ENCODE measurements around the gene PEX19.

Gene PEX19

DNA sequence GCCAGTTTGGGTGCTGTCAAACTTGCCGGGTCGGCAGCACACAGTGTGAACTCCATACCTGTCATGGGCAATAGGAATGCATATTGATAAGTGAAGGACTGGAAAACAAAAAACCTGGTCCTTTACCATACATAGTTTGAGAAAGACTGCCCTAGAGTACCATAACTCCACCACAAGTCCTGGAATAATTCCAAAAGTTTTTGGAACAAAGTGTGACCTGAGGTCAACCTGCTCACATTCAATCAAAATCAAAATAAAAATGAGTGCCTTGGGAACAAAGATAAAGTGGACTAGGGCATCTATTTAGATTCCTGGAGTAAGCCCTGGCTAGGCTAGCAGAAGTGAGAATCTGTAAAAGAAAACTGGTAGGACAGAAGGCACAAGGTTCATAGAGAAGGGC is 7.6 kb downstream of the PEX19 start:
- DNase-seq (ENCODE audit: low spot score), result no peak

DNA sequence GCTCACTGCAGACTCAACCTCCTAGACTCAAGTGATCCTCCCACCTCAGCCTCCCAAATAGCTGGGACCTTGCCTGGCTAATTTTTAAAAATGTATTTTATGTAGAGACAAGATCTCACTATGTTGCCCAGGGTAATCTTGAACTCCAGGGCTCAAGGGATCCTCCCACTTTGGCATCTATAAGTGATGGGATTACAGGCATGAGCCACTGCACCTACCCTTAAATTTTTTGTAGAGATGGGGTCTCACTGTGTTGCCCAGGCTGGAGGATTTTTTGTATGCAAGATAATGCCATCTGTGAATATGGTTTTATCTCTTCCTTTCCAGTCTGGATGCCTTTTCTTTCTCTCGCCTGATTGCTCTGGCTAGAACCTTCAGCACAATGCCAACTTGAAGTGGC is 13.9 kb downstream of the PEX19 start:
- no peak for DNase-seq (ENCODE audit: low spot score)

DNA sequence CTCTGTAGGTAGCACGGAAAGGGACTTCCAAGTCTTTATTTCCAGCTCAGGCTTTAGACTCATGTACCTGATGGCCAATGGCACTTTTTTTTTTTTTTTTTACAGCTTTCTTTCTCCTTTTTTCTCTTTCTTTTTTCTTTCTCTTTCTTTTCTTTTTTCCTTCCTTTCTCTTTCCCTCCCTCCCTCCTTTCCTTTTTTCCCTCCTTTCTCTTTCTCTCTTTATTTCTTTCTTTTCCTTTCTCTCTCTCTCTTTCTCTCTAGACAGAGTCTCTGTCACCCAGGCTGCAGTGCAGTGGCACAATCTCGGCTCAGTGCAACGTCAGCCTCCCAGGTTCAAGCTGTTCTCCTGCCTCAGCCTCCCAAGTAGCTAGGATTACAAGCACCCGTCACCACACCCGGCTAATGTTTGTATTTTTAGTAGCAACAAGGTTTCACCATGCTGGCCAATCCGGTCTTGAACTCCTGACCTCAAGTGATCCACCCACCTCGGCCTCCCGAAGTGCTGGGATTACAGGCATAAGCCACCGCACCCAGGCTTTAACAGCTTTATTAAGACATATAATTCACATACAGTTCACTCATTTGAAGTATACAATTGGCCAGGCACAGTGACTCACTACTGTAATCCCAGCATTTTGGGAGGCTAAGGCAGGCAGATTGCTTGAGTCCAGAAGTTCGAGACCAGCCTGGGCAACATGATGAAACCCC is 17.5 kb downstream of the PEX19 start:
- no peak for DNase-seq (ENCODE audit: low spot score)

DNA sequence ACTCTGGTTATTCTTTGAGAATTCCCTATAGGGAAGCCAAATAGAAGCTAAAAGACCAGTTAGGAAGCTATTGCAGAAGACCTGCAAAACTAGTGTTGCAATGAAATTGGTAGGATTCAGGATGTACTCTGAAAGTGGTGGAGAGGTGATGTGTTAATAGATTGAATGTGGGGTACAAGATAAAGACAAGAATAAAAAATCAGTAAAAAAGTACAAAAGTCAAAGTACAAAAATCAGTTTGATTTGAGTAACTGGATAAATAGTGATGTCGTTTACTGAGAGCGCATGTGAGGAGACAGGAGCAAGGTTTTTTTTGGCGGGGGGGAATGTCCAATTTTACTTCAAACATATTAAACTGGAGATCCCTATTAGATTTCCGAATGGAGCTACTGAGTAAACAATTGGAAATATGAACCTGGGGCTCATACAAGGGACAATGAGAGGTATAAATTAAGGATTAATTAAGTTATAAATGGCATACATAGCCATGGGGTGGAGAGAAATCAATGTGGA is 20.1 kb downstream of the PEX19 start:
- no peak for DNase-seq (ENCODE audit: low spot score)

DNA sequence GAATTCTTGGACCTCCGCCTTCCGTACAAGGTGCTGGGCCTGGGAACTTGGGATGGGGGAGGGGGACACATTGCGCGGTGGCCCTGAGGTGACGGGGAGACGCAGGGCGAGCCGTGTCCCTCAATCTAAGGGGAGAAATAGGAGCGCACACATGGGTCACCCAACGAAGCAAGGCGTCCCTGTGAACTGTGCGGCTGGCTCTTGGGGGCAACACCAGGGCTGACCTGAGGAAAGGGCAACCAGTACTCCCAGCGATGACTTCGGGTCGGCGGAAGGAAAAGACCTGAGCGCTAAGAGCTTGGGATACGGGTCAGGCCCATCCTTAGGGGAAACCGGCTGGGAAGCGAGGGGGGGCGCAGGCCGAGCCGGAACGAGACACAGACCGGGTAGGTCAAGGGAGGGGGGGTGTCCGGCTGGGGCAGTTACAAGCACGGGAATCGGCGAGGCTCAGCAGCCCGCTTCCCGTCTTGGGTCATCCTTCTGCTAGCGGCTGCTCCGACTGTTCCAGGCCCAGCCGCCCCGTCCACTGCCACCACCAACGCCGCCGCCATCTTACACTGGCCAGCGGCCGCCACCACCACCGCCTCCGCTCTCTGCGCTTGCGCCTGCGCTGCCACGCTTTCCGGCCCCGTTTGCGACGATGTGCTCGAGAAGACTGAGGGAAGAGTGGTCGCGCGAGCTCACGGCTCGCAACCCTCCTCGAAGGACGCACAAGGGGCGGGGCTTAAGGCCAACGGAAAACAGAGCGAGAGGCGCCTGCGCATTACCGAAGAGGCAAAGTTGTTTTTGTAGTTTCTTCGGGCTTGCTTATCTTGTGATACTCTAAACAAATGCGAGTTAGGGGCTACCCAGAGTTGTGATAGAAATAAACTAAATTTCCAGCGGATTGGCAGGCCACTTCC is 22.8 kb downstream of the PEX19 start, which contains the start of gene DCAF8:
Gene DCAF8 (minus strand): TSS at position 657 of the 902 bp plus-strand sequence. CDS start 18,541 bp downstream, outside the sequence.
- peak; percentile 98 for DNase-seq (ENCODE audit: low spot score)

DNA sequence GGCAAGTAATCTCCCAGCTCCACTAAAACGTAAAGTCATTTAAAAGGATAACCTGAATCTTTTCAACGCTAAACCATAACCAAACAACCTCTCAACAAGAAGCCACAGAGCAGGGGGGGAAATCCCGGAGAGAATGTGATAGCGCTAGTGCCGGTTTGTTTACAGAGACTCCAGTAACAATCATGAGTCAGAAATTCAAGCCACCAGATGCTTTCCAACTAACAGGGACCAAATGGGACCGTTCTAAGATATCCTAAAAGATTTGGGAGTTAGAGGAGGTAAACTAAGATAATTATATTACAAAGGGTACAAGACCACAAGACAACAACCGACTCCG is 23.4 kb downstream of the PEX19 start:
- DNase-seq (ENCODE audit: low spot score), result peak; percentile 61

DNA sequence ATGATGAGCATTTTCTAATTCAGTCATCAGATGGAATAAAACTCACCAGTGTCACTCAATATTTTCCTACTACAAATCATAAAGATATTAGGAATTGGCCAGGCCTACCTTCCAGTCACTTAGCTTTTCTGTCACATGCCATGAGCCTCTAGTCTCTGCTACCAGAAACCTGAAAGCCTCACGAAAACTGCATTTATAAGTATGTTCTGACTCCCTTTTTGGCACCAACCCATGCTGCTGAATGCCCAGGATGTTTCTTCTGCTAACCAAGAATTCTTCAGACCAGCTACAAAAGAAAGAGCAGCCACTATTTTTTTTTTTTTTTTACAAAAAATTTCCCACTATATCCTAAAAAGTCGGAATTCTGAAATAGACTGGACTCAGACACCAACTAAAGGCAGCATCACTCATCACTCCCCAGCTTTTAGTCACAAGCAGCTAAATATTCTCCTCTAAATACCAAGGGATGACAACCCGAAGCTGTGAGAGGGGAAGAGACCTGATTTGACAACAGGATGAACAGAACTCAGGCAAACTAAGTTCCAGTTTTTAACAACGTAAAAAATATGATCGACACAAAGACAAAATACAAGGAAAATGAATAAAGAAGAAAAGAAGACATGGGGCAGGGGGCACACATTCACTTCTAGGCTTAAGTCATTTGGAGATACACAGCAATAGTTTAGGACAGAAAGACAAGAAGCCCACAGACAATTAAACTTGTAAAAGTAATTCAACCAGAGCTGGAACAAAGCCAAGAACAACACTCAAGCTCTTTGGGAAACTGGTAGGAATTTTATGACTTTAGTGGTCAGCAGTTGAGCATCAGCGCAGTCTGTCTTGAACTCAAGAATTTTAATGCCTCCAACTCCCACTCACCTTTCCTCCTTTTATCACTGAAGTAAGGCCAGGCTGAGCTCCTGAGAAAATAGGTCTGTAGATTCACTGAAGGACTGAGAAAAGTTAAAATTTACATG is 24.2 kb downstream of the PEX19 start:
- DNase-seq (ENCODE audit: low spot score), result peak; percentile 42

DNA sequence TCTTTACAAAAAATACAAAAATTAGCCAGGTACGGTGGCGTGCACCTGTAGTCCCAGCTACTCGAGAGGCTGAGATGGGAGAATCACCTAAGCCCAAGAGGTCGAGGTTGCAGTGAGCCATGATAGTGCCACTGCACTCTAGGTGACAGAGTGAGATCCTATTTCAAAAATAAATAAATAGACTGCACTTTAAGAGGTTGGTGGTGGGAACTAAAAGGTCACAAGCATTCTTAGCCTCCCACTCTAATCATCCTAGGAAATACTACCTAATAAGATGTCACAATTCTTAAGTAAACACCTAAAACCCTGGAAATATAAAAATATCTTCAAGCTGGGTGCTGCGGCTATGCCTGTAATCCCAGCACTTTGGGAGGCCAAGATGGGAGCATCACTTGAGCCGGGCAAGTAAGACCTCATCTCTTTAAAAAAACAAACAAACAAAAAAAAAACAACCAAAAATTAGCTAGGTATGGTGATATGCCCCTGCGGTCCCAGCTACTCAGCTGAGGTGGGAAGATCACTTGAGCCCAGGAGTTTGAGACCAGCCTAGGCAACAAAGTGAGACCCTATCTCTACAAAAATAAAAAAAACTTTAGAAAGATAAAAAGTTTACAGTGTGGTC is 26.6 kb downstream of the PEX19 start:
- no peak for DNase-seq (ENCODE audit: low spot score)

DNA sequence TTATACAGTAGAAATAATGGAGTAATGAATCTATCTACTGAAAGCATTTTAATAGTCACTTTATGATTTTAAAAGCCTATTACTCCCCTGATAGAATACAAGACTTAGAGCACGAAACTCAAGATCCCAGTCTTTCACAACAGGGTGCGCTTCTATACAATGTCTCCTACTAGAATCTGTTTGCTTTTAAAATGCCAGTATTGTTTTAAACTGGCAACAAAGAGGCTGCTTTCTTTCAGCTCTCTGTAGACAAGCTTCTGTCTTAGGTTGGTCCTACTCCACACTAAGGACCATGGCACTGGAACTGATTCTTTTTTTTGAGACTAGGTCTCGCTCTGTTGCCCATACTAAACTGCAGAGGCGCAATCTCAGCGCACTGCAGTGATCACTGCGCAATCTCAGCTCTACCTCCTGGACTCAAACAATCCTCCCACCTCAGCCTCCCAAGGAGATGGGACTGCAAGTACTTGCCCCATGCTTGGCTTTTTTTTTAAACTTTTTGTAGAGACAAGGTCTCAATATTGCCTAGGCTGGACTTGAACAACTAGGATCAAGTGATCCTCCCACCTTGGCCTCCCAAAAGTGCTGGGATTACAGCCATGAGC is 27.4 kb downstream of the PEX19 start:
- no peak for DNase-seq (ENCODE audit: low spot score)

DNA sequence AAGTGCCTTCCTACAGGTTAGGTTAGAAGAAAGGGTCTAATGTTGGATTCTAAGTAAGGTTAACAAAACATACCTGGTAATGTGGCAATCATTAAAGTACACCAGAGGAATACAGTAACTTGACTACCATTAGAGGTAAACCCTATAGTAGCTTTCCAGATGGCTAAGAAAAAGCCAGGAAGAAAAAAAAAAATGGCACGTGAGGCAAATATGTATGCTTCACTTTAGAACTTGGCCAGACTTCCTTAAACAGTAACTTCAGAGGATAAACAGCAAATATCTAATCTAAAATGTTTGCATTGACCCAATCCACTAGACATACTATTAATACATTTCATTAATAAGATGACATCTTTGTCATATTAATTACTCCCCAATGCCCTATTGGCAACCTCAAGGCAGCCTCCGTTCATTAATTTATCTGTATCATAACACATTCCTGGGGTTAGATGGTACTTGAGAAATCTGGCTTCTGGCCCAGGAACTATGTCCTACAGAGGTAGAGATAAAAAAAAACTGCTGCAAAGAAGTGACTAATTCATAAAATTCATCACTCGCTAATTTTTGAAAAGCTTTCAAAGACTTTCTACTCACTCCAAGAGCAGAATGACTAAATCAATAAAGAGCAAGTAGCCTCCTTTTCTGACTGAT is 28.4 kb downstream of the PEX19 start:
- DNase-seq (ENCODE audit: low spot score), result peak; percentile 76

DNA sequence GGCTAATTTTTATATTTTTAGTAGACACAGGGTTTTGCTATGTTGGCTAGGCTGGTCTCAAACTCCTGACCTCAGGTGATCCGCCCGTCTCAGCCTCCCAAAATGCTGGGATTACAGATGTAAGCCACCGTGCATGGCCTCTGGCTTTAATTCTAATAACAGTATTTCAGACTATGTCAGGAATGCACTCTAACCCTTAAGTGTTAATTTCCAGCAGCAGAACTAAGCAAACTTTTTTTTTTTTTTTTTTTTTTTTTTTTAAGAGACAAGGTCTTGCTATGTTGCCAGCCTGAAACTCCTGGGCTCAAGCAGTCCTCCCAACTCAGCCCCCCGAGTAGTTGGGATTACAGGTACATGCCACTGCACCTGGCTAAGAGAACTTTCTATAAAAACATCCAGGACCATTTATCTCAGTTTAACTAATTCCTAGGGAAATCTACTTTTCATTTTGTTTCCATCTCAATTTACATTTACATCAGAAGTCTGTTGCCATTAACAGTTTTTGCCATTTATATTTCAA is 29.1 kb downstream of the PEX19 start:
- DNase-seq (ENCODE audit: low spot score), result no peak

DNA sequence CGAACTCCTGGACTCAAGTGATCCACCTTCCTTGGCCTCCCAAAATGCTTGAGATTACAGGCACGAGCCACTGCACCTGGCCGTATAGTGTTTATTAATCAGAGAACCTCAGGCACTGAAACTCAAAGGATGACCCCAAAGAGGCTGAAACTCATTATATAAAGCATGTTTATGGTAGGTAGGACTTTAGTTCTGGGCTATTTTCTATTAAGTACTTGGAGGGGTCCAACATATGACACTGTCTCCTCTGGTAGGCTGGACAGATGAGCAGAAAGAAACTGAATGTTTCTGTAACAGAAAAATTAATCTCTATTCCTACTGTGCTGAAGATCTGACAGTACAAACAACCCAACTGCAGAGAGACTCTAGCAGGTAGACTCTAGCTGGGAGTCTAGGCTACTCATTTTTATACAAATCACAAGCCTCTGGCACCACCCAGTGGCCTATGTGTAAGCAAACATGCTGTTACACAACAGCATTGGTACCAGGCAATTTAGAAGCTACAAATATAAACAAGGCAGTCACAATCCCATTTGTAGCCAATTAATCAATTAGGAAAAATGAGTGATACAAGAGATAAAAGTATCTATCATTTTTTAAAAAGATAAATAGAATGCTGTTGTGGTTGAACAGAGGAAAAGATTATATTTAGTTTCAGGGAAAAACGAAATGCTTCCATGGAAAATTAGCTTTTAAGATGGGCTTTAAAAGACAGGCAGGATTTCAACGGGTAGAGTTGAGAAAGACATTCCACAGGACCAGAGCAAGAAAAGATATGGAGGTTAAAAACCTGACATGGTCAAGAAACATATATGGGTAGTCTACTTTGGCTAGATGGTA is 33.0 kb downstream of the PEX19 start:
- peak; percentile 80 for DNase-seq (ENCODE audit: low spot score)

DNA sequence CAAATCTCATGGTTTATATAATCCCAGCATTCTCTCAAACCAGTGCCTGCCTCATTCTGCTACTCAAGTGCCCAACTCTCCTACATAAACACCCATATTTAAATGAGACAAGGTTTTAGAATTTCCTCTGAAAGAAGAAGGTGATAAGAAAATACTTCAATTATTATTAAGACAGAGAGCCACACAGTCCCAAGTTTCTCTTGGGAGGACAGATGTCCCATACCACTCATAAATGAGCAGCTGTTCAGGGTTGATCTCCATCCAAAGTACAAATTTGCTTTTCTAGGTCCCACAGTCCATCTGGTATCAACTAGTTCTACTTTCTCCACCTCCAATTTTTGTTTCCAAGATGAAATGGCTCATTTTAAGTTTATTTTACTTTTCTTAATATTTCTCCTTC is 33.9 kb downstream of the PEX19 start:
- no peak for DNase-seq (ENCODE audit: low spot score)

DNA sequence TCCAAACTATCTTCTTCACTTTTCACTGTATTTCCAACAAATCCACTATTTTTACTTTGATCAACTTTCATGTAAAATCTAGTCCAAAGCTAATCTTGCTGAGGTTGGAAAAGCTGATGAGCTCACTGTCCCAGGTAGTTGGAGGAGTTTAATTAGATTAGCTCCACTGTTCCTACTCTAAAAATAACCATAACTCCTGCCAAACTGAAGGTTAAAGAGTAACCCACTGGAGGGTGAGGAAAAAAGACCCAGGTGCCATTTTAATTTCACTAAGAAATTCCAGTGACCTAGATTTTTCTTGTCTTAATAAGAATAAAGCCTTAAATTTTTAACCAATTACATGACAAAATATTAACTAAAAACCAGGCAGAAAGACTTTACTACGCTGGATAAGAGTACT is 37.9 kb downstream of the PEX19 start:
- no peak for DNase-seq (ENCODE audit: low spot score)

DNA sequence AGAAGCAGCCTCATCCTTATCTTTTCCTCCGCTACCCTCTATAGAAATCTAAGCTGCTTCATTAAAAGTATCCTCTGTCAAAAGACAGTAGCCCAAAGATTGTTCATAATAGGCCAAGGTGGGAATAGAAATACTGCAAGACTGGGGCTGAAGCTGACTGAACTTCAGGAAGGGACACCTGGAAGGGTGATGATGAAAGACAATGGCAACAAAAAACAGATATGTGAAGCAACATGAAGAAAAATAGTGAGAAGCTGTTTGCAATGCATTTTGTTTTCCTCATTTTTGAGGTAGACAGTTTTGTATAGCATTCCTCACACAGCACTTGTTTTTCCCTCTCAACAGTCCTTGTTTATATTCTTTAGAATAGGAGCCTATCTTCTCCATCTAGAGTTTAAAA is 39.5 kb downstream of the PEX19 start:
- no peak for DNase-seq (ENCODE audit: low spot score)

DNA sequence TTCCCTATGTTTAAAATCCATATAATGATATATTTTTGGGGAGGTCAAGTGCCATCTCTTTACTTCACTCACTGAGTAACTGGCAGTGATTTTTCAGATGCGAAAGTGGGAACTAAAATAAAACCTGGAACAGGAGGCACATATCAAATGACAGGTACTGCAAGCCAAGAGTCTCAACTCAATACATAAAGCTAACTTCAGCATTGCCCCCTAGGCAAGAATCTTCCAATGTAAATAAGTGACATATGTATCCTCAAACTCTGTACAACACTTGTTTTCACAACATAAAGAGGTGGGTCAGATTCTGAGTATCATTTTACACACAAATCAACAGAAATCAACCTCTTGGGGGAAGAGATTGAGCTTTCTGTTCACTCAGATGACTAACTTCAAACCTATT is 40.7 kb downstream of the PEX19 start:
- no peak for DNase-seq (ENCODE audit: low spot score)

DNA sequence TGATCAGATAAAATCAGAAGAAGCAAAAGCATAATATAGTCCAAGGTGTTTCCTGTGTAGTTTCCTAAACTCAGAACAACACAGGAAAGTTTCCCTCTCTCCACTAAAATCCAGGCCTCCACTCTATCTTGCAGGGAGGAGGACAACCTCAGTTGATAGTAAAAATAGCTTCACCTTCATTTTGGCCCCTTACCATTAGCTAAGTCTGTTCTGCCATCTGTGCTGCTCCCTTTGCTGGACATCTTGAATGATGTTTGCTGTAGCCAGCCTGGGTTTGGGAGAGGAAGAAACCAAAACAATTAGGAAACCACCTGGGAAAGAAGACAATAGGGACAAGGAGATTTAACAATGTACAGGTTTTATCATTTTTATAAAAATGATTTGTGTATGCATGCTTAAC is 41.2 kb downstream of the PEX19 start:
- DNase-seq (ENCODE audit: low spot score), result no peak

DNA sequence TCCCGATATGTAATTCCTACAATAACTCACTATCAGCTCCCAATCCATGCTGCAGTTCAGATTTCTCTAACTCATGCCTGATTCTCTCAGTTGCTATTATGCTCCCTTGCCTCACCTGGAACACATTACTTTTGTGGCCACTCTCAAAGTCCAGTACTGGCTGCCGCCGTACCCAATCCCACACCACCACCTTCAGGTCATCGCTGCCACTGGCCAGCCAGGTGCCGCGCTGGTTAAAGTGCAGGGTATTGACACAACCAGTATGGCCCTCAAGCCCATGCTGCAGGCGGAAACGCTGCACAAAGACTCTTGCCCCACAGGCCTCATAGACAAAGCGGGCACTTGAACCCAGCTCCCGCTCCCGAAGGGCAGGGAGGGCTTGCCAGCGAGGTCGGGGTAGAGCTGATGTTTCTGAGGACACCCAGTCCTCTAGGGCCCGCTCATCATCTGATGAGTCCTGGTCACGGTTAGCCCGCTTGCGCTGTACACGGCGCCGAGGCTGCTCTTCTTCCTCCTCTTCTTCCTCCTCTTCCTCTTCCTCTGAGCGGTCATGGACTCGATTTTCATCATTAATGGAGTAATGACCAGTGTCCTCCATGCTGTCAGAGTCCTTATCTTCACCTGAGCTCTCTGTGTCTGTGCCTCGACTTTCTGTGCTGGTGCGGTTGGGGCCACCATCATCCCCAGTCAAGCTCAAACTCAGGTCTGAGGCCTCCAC is 45.2 kb downstream of the PEX19 start:
- no peak for DNase-seq (ENCODE audit: low spot score)

DNA sequence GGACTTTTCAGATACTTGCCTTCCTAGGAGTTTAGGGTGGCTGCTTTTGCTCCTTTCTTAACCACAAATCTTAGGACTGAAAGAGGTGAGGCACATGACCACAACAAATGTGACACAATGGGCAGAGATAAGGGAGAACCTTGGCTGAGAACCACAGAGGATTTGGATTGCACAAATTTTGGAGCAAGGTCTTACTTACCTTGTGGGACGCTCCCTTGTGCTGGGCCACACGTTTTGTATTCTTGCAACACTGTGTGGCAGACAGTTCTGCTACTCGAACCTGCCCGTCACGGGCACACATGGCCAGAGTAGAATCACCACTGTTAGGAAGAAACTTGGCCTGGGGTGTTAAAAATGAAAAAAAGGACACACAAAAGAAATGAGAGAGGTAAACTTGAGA is 46.5 kb downstream of the PEX19 start:
- no peak for DNase-seq (ENCODE audit: low spot score)

Data from GM03348 (cell line).